CD14-positive monocyte (primary cell): ENCODE measurements around the gene TNIK. TPM values are rescaled to one million over a fixed set of nuclear protein-coding genes. Genes with fewer than 3 reads are reported as not detected.

Experiments used
- DNase-seq, 3 donors: peaks; one replicate each; pipeline ENCODE4 v3.0.0-alpha.2; 2011 to 2022
- H2AFZ ChIP-seq: 2 replicates; pipeline ENCODE4 v1.6.0; 2012; ENCODE audit warnings: mild to moderate bottlenecking, low read depth, low read length, inconsistent platforms; ENCODE audit not compliant: insufficient read depth, poor library complexity, severe bottlenecking
- H3K27ac ChIP-seq, 2 donors: 1 replicate in 1 of 2; 2 replicates in 1 of 2; pipeline ENCODE4 v1.5.1; 2012 to 2013; ENCODE audit warnings: low read length in 2 of 2, control low read depth in 1 of 2, inconsistent platforms in 1 of 2, low read depth in 1 of 2, mild to moderate bottlenecking in 1 of 2
- H3K27me3 ChIP-seq, 2 donors: one replicate each; pipeline versions ENCODE4 v1.6.0 to v1.6.1; 2011 to 2013; ENCODE audit warnings: low read length in 2 of 2; ENCODE audit not compliant: control insufficient read depth in 2 of 2, insufficient read depth in 2 of 2
- H3K36me3 ChIP-seq, 2 donors: replicated peaks in 1 of 2; 1 replicate in 1 of 2; 2 replicates in 1 of 2; pipeline versions ENCODE4 v1.5.1 to v1.6.1; 2012 to 2013; ENCODE audit warnings: low read length in 2 of 2, control low read depth in 1 of 2, inconsistent platforms in 1 of 2, mild to moderate bottlenecking in 1 of 2; ENCODE audit not compliant: insufficient read depth in 2 of 2, control insufficient read depth in 1 of 2
- H3K4me1 ChIP-seq, 2 donors: 1 replicate in 1 of 2; 2 replicates in 1 of 2; pipeline versions ENCODE4 v1.5.1 to v1.6.1; 2012 to 2013; ENCODE audit warnings: low read length in 2 of 2, control low read depth in 1 of 2, inconsistent platforms in 1 of 2, mild to moderate bottlenecking in 1 of 2, moderate library complexity in 1 of 2; ENCODE audit not compliant: insufficient read depth in 2 of 2, control insufficient read depth in 1 of 2
- H3K4me2 ChIP-seq: replicated peaks from 2 replicates; pipeline ENCODE3; 2012; ENCODE audit warnings: low read length, moderate library complexity, mild to moderate bottlenecking; ENCODE audit not compliant: poor library complexity, severe bottlenecking; ENCODE audit errors: extremely low read depth
- H3K4me3 ChIP-seq, 3 experiments: fragments of 200-600 bp in 1 of 3; sonication (generic) in 1 of 3; replicated peaks in 1 of 3; 1 replicate in 2 of 3; 2 replicates in 1 of 3; pipeline ENCODE4 v1.5.1; 2011 to 2013; ENCODE audit warnings: low read length in 3 of 3, mild to moderate bottlenecking in 3 of 3, control low read depth in 2 of 3, low read depth in 2 of 3, inconsistent platforms in 1 of 3, moderate library complexity in 1 of 3
- H3K79me2 ChIP-seq: 2 replicates; pipeline ENCODE4 v1.6.0; 2012; ENCODE audit warnings: mild to moderate bottlenecking, control low read depth, inconsistent platforms, low read length, moderate library complexity; ENCODE audit not compliant: insufficient read depth
- H3K9ac ChIP-seq: 2 replicates; pipeline ENCODE4 v1.6.0; 2017; ENCODE audit warnings: low read length, mild to moderate bottlenecking; ENCODE audit not compliant: insufficient read depth, poor library complexity, severe bottlenecking
- H3K9me3 ChIP-seq, 2 donors: replicated peaks in 1 of 2; 1 replicate in 1 of 2; 2 replicates in 1 of 2; pipeline versions ENCODE4 v1.5.1 to v1.6.1; 2012 to 2013; ENCODE audit warnings: low read length in 2 of 2, control low read depth in 1 of 2; ENCODE audit not compliant: control insufficient read depth in 1 of 2, insufficient read depth in 1 of 2
- H4K20me1 ChIP-seq: 2 replicates; pipeline ENCODE4 v1.6.0; 2012; ENCODE audit warnings: mild to moderate bottlenecking, low read length, control low read depth, moderate library complexity; ENCODE audit not compliant: insufficient read depth
- H3K27ac Mint-ChIP-seq, 7 donors: one replicate each; pipeline ENCODE4 v1.8.0; 2020; ENCODE audit warnings: mild to moderate bottlenecking in 7 of 7, mixed read lengths in 7 of 7, moderate library complexity in 6 of 7, inconsistent platforms in 2 of 7
- H3K27me3 Mint-ChIP-seq, 3 donors: one replicate each; pipeline ENCODE4 v1.8.0; 2021 to 2022; ENCODE audit warnings: low read depth in 3 of 3, mild to moderate bottlenecking in 3 of 3, mixed read lengths in 3 of 3, moderate library complexity in 3 of 3, inconsistent platforms in 1 of 3
- H3K36me3 Mint-ChIP-seq, 2 donors: one replicate each; pipeline ENCODE4 v1.8.0; 2020; ENCODE audit warnings: mixed read lengths in 2 of 2, inconsistent platforms in 1 of 2, mild to moderate bottlenecking in 1 of 2
- H3K4me1 Mint-ChIP-seq: one replicate; pipeline ENCODE4 v1.8.0; 2020; ENCODE audit warnings: mild to moderate bottlenecking, mixed read lengths
- H3K4me3 Mint-ChIP-seq, 2 donors: one replicate each; pipeline ENCODE4 v1.8.0; 2020; ENCODE audit warnings: mild to moderate bottlenecking in 2 of 2, mixed read lengths in 2 of 2, moderate library complexity in 1 of 2
- H3K9me3 Mint-ChIP-seq, 7 donors: one replicate each; pipeline ENCODE4 v1.8.0; 2020 to 2022; ENCODE audit warnings: mixed read lengths in 7 of 7, mild to moderate bottlenecking in 6 of 7, moderate library complexity in 6 of 7, inconsistent platforms in 2 of 7
- WGBS: methylation state at CpG from one replicate; pipeline ENCODE4 v1.1.5; 2013; ENCODE audit warnings: missing lambda C conversion rate; ENCODE audit not compliant: insufficient coverage; 5-methylcytosine and 5-hydroxymethylcytosine counted together
- intact Hi-C, 2 donors: fragments of 100-400 bp; cut with micrococcal nuclease; formaldehyde crosslinking; loops; one replicate each; pipeline versions ENCODE4 v1.15.0 to v1.15.1; 2023
- polyA plus RNA-seq, 3 donors: library from polyadenylated mRNA; depleted of rRNA in 1 of 3; unstranded in 2 of 3; stranded (reverse) in 1 of 3; fragments of 300-500 nt in 2 of 3; fragments of >200 nt in 1 of 3; fragmentation: Illumina TruSeq in 2 of 3; gene quantifications; 1 replicate in 2 of 3; 2 replicates in 1 of 3; pipeline ENCODE4 v1.2.3, GENCODE V29; 2012 to 2021
- TF ChIP-seq, protein P1 (sequence below): fragments of 200-600 bp; IDR thresholded peaks from one replicate; pipeline ENCODE4 v1.8.0; 2022; ENCODE audit warnings: antibody characterized with exemption, mild to moderate bottlenecking

Gene TNIK
- polyA plus RNA-seq, 3 donors, result 0.36 to 1.8 (median 0.75) TPM

DNA sequence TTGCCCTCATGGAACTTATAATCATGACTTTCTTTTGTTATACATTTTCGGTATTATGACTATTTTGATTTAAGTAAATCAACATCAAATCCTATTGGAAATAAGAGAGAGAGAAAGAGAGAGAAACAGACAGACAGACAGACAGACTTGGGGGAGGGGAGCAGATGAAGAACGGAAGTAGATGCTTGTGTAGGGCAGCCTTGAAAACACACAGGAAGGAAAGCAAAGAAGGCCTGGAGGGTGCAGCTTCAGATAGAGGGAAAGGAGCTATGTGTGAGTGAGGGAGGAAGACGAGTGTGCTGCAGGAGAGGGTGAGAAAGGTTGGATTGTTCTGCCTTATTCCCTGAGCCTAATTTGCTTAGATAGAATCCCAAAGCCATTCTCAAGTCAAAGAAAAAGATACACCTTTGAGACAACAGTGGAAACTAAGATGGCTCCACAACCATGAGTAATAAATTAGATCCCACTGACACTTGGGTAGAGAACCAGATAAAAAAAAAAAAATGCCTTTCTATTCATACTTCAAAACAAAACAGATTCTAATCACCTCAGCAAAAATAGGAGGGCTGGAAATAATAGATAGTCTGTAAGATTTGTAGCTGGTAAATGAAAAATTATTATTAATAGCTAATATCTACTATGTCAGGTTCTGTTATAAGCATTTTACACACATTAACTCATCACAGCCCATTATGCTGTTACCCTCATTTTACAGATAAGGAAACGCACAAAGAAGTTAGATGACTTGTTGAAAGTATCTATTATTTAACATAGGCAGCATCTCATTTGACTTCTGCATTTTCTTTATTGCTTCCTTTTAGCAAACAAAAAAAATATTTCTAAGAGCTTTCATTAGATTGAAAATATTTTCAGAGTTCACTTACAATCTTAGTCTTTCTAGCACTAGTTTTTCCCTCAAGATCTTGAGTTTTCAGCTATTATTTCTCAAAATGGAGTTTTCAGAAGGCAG is 214.1 kb downstream of the TNIK start:
- WGBS, result 0% methylated on average over 1 of the region's 4 CpGs
- H3K4me1 Mint-ChIP-seq, result no peaks in the 10 kb centered on the region
- no peak overlapping the region for H3K27ac ChIP-seq
- H3K4me3 Mint-ChIP-seq, result no peak overlapping the region
- no peak for DNase-seq
- no peaks in the 10 kb centered on the region for H4K20me1 ChIP-seq
- no peak overlapping the region for H3K4me3 ChIP-seq
- no peaks in the 10 kb centered on the region for H3K9me3 Mint-ChIP-seq
- intact Hi-C loops, result no loop called here
- H3K36me3 Mint-ChIP-seq, result no peaks in the 10 kb centered on the region
- no peaks in the 10 kb centered on the region for H3K27me3 ChIP-seq
- H3K79me2 ChIP-seq, result no peaks in the 10 kb centered on the region
- no peak overlapping the region for H3K4me2 ChIP-seq
- no peak overlapping the region for H3K9ac ChIP-seq
- H3K4me1 ChIP-seq, result no peaks in the 10 kb centered on the region
- H3K27me3 Mint-ChIP-seq, result no peaks in the 10 kb centered on the region
- H2AFZ ChIP-seq, result no peak overlapping the region
- no peaks in the 10 kb centered on the region for H3K9me3 ChIP-seq
- no peak overlapping the region for H3K27ac Mint-ChIP-seq
- TF ChIP-seq, protein P1, sequence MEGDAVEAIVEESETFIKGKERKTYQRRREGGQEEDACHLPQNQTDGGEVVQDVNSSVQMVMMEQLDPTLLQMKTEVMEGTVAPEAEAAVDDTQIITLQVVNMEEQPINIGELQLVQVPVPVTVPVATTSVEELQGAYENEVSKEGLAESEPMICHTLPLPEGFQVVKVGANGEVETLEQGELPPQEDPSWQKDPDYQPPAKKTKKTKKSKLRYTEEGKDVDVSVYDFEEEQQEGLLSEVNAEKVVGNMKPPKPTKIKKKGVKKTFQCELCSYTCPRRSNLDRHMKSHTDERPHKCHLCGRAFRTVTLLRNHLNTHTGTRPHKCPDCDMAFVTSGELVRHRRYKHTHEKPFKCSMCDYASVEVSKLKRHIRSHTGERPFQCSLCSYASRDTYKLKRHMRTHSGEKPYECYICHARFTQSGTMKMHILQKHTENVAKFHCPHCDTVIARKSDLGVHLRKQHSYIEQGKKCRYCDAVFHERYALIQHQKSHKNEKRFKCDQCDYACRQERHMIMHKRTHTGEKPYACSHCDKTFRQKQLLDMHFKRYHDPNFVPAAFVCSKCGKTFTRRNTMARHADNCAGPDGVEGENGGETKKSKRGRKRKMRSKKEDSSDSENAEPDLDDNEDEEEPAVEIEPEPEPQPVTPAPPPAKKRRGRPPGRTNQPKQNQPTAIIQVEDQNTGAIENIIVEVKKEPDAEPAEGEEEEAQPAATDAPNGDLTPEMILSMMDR, result no peak
- no peaks in the 10 kb centered on the region for H3K36me3 ChIP-seq

DNA sequence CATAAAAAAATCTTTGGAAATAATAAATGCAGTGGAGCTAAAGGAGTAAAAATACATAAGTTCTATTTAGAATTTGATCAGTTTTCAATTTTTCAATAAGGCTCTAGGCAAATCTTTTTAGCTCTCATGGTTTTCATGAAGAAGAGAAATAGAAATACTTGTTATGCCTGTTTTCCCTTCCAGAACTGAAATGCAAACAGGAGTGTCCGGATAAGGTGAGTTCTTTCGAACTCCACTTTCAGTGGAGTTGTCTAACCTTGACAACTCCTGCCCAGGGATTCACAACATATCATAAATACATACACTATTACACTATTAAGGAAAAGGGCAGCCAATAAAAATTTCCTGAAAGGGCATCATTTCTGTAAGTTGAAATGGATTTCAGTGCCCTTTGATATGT is 217.3 kb downstream of the TNIK start:
- Mint-ChIP-seq H3K4me1 (no peaks in the 10 kb centered on the region), H3K27me3 (peaks cover 0 to 2% (median 0%) of the 10 kb centered on the region in 3 donors), H3K36me3 (no peaks in the 10 kb centered on the region), H3K9me3 (peaks cover 0 to 3% (median 0%) of the 10 kb centered on the region in 7 donors), H3K4me3 (no peak overlapping the region), H3K27ac (no peak overlapping the region)
- Histone ChIP-seq H3K4me2 (no peak overlapping the region), H3K9ac (no peak overlapping the region), H3K36me3 (no peaks in the 10 kb centered on the region), H3K9me3 (no peaks in the 10 kb centered on the region), H3K27ac (no peak overlapping the region), H3K27me3 (no peaks in the 10 kb centered on the region), H3K4me1 (no peaks in the 10 kb centered on the region), H3K79me2 (no peaks in the 10 kb centered on the region), H2AFZ (no peak overlapping the region), H4K20me1 (no peaks in the 10 kb centered on the region), H3K4me3 (no peak overlapping the region)
- WGBS, result 100% methylated on average over 1 of the region's 2 CpGs
- TF ChIP-seq, protein P1, result no peak
- intact Hi-C loops, result no loop called here
- no peak for DNase-seq
